Neural cell (in vitro differentiated cells): ENCODE results near the gene SIT1.

Experiments used
- EP300 ChIP-seq: fragments of 450-650 bp; conservative IDR thresholded peaks from 2 replicates; pipeline ENCODE4 v1.6.1; 2014; ENCODE audit warnings: antibody characterized with exemption, mild to moderate bottlenecking, moderate library complexity; ENCODE audit not compliant: poor library complexity, severe bottlenecking
- EZH2 ChIP-seq: fragments of 200-600, 300-800 bp; shearing (Covaris generic), sonication (generic); IDR thresholded peaks from 2 replicates; pipeline ENCODE4 v1.6.1; 2014; ENCODE audit warnings: antibody characterized with exemption, low read length, borderline replicate concordance, mild to moderate bottlenecking; ENCODE audit not compliant: insufficient read depth, poor library complexity, severe bottlenecking
- POLR2AphosphoS5 ChIP-seq: IDR thresholded peaks from 2 replicates; pipeline ENCODE4 v1.6.1; 2012
- RAD21 ChIP-seq: fragments of 450-650 bp; conservative IDR thresholded peaks from 2 replicates; pipeline ENCODE4 v1.6.1; 2014; ENCODE audit warnings: antibody characterized with exemption, mild to moderate bottlenecking, moderate library complexity
- TAF1 ChIP-seq: IDR thresholded peaks from 2 replicates; pipeline ENCODE4 v1.6.1; 2012; ENCODE audit warnings: low read depth
- TF ChIP-seq, protein P1 (sequence below): fragments of 450-650 bp; IDR thresholded peaks from 2 replicates; pipeline ENCODE4 v1.5.1; 2014; ENCODE audit warnings: antibody characterized with exemption, mild to moderate bottlenecking, moderate library complexity; ENCODE audit not compliant: poor library complexity, severe bottlenecking
- TF ChIP-seq, protein P2 (sequence below): IDR thresholded peaks from 2 replicates; pipeline ENCODE4 v1.6.1; 2012; ENCODE audit warnings: borderline replicate concordance

DNA sequence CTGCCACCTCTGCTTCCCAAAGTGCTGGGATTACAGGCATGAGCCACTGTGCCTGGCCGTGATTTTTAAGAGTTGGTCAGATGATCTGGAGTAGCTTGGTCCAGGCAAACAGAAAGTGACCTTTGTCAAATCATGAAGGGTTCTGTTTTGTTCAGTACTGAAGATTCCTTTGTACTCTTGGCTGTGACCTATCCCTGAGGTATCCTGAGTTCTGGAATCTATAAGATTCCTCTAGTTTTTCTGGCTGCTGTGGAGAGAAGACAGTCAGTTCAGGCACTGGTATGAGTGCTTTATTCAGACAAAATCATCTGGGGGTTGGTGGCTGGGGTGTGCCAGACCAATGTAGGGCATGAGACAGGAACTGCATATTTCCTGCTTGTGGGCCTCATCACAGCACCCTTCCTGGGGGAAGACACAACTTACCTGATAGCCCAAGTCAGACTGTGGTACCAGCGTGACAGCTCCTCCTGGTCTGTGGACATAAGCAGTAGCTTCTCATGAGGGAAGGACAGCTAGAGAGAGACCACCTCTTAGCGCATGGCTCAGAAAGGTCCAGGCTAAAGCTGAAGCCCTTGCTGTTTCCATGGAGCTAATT, 11.1 kb upstream of the SIT1 start:
- TF ChIP-seq, protein P1, sequence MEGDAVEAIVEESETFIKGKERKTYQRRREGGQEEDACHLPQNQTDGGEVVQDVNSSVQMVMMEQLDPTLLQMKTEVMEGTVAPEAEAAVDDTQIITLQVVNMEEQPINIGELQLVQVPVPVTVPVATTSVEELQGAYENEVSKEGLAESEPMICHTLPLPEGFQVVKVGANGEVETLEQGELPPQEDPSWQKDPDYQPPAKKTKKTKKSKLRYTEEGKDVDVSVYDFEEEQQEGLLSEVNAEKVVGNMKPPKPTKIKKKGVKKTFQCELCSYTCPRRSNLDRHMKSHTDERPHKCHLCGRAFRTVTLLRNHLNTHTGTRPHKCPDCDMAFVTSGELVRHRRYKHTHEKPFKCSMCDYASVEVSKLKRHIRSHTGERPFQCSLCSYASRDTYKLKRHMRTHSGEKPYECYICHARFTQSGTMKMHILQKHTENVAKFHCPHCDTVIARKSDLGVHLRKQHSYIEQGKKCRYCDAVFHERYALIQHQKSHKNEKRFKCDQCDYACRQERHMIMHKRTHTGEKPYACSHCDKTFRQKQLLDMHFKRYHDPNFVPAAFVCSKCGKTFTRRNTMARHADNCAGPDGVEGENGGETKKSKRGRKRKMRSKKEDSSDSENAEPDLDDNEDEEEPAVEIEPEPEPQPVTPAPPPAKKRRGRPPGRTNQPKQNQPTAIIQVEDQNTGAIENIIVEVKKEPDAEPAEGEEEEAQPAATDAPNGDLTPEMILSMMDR: no peak
- TF ChIP-seq TAF1 (no peak), RAD21 (no peak), POLR2AphosphoS5 (no peak), EZH2 (no peak), EP300 (no peak)
- TF ChIP-seq, protein P2, sequence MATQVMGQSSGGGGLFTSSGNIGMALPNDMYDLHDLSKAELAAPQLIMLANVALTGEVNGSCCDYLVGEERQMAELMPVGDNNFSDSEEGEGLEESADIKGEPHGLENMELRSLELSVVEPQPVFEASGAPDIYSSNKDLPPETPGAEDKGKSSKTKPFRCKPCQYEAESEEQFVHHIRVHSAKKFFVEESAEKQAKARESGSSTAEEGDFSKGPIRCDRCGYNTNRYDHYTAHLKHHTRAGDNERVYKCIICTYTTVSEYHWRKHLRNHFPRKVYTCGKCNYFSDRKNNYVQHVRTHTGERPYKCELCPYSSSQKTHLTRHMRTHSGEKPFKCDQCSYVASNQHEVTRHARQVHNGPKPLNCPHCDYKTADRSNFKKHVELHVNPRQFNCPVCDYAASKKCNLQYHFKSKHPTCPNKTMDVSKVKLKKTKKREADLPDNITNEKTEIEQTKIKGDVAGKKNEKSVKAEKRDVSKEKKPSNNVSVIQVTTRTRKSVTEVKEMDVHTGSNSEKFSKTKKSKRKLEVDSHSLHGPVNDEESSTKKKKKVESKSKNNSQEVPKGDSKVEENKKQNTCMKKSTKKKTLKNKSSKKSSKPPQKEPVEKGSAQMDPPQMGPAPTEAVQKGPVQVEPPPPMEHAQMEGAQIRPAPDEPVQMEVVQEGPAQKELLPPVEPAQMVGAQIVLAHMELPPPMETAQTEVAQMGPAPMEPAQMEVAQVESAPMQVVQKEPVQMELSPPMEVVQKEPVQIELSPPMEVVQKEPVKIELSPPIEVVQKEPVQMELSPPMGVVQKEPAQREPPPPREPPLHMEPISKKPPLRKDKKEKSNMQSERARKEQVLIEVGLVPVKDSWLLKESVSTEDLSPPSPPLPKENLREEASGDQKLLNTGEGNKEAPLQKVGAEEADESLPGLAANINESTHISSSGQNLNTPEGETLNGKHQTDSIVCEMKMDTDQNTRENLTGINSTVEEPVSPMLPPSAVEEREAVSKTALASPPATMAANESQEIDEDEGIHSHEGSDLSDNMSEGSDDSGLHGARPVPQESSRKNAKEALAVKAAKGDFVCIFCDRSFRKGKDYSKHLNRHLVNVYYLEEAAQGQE: no peak
